ENCODE results near the gene UGP2. TPM values are rescaled to one million over a fixed set of nuclear protein-coding genes. Genes with fewer than 3 reads are reported as not detected.
A peak's percentile ranks its signal among the peaks of the same experiment; 100 is the strongest.

The UGP2 gene
- total and polyA plus RNA-seq, 2 of the 8 experiments (the other 6 are each of a cell fraction or from before 2014, with no cell fraction given), result 278 to 956 TPM

GRCh38 chr2:63880625-63881024 lies 38.9 kb downstream of the UGP2 start:
- no peak overlapping the region for H4K5ac ChIP-seq (ENCODE audit: insufficient read length, low read depth, low read length)
- H3K9ac ChIP-seq (replicated peaks in 1 of 4; ENCODE audit: extremely low read depth in 1 of 4, low read depth in 3 of 4, low read length in 3 of 4), result no peak overlapping the region
- peak overlapping the region in 1 of 2 experiments; percentile 30; a peak in 1 of 4 replicates for H3K4me2 ChIP-seq (ENCODE audit: insufficient read depth in 1 of 2, low read depth in 2 of 2, low read length in 2 of 2)
- H3K4me1 ChIP-seq (replicated peaks in 1 of 4; ENCODE audit: control insufficient read depth in 3 of 4, insufficient read depth in 4 of 4, low read length in 3 of 4), result peaks cover 0 to 12% (median 6%) of the 10 kb centered on the region in 4 experiments; a peak in 6 of 7 replicates
- no peak overlapping the region for H4K8ac ChIP-seq (ENCODE audit: extremely low read depth, insufficient read depth, low read length)
- CTCF ChIA-PET (ENCODE audit: partially characterized antibody), result interaction anchor here (0.9 to 1.1 kb wide), 2 partner anchors 19 to 182 kb away, joined by 3 to 4 read pairs; no protein-coding TSS in a partner anchor
- no peak overlapping the region for H3K4me3 ChIP-seq (ENCODE audit: extremely low read depth in 1 of 4, insufficient read depth in 2 of 4, low read depth in 3 of 4, low read length in 4 of 4)
- H3K27ac ChIP-seq (ENCODE audit: low read depth, low read length), result no peak overlapping the region
- H3K23ac ChIP-seq (ENCODE audit: insufficient read length), result no peak overlapping the region
- no peaks in the 10 kb centered on the region for H3K23me2 ChIP-seq (ENCODE audit: low read depth, low read length)
- H2BK12ac ChIP-seq (ENCODE audit: low read depth, low read length), result no peak overlapping the region
- no peak overlapping the region for H2BK5ac ChIP-seq (ENCODE audit: low read depth, low read length)
- H3K4ac ChIP-seq (replicated peaks; ENCODE audit: insufficient read length, low read depth, low read length), result no peak overlapping the region
- 0 out of 2 replicates have a peak overlapping the region, but pooled peaks have one; percentile 42 for H2AK5ac ChIP-seq (ENCODE audit: low read depth, low read length)
- H2BK20ac ChIP-seq (ENCODE audit: low read length), result no peak overlapping the region
- no peak overlapping the region for H2AFZ ChIP-seq (ENCODE audit: low read length)
- FAIRE-seq (peak; percentile 57), DNase-seq (ENCODE audit: low read depth in 1 of 2, low spot score in 2 of 2) (no peak)
- no peaks in the 10 kb centered on the region for H3K9me3 ChIP-seq (ENCODE audit: insufficient read depth in 2 of 2, low read depth in 1 of 2, low read length in 1 of 2)
- H3K79me1 ChIP-seq (ENCODE audit: low read depth, low read length), result peaks cover 2% of the 10 kb centered on the region; the same call in 1 of the 2 replicates
- POLR2A ChIA-PET (ENCODE audit: partially characterized antibody), result interaction anchor here (0.7 to 1.8 kb wide), 4 partner anchors 14 to 117 kb away, joined by 3 to 6 read pairs (median 4); partner anchors contain the start of gene UGP2
- no peak overlapping the region for H3K56ac ChIP-seq (replicated peaks; ENCODE audit: insufficient read length, low read depth, low read length)
- H2BK15ac ChIP-seq (ENCODE audit: low read length), result no peak overlapping the region
- H3K79me2 ChIP-seq (ENCODE audit: control insufficient read depth in 1 of 2, insufficient read depth in 2 of 2, low read length in 2 of 2), result peaks cover 0 to 79% of the 10 kb centered on the region in 2 experiments; a peak in 3 of 4 replicates
- H4K20me1 ChIP-seq (replicated peaks in 1 of 2; ENCODE audit: control insufficient read depth in 1 of 2, insufficient read depth in 2 of 2, low read length in 2 of 2), result peaks cover 16 to 21% of the 10 kb centered on the region in 2 experiments
- H3K36me3 ChIP-seq (ENCODE audit: control insufficient read depth in 2 of 4, insufficient read depth in 4 of 4, low read length in 3 of 4), result peaks cover 21 to 93% (median 60%) of the 10 kb centered on the region in 4 experiments
- 70% methylated on average over 4 of the region's 4 CpGs; no CpG with 5 or more reads in 1 of the 2 experiments for WGBS, 2 experiments (ENCODE audit: extremely low coverage in 1 of 2, insufficient coverage in 1 of 2, insufficient read length in 1 of 2, insufficient replicate concordance in 2 of 2, low coverage in 1 of 2, low lambda C conversion rate in 2 of 2, missing lambda C conversion rate in 1 of 2)
- H3K18ac ChIP-seq (ENCODE audit: extremely low read depth, low read length), result no peak overlapping the region
- H2BK120ac ChIP-seq (replicated peaks; ENCODE audit: low read depth, low read length), result no peak overlapping the region
- H3K27me3 ChIP-seq (replicated peaks in 1 of 4; ENCODE audit: control insufficient read depth in 3 of 4, extremely low read depth in 1 of 4, insufficient read depth in 3 of 4, low read length in 3 of 4), result no peaks in the 10 kb centered on the region
- H4K91ac ChIP-seq (replicated peaks; ENCODE audit: insufficient read length, low read length), result no peak overlapping the region
- H3K14ac ChIP-seq (ENCODE audit: insufficient read length), result no peak overlapping the region
- TF ChIP-seq ATF2 (IDR thresholded peaks at IDR 0.05; ENCODE audit: low read length) (0 out of 2 replicates have a peak, but pooled peaks have one; percentile 10), GABPA (IDR thresholded peaks at IDR 0.05; ENCODE audit: borderline replicate concordance, insufficient read depth, low read length) (no peak), SIN3A (conservative IDR thresholded peaks at IDR 0.05 in 1 of 2, IDR thresholded peaks at IDR 0.05 in 1 of 2; ENCODE audit: low read depth in 1 of 2, low read length in 2 of 2) (0 out of 4 replicates have a peak, but pooled peaks of 1 of the 2 experiments have one; percentile 18), JUND (IDR thresholded peaks at IDR 0.05; ENCODE audit: low read length) (no peak), CHD1 (IDR thresholded peaks at IDR 0.05; ENCODE audit: low read depth, low read length) (no peak), SP4 (IDR thresholded peaks at IDR 0.05; ENCODE audit: low read length) (no peak), POLR2A (IDR thresholded peaks at IDR 0.05; ENCODE audit: control extremely low read depth in 1 of 2, low read depth in 2 of 2, low read length in 2 of 2) (peak; percentile 38 to 40; a peak in 1 of 3 replicates), POLR2AphosphoS5 (IDR thresholded peaks at IDR 0.05; ENCODE audit: low read depth, low read length) (peak; percentile 91; the same call in 1 of the 2 replicates), EZH2 (IDR thresholded peaks at IDR 0.05; ENCODE audit: low read depth, low read length, severe bottlenecking) (no peak), TEAD4 (IDR thresholded peaks at IDR 0.05; ENCODE audit: low read depth, low read length) (no peak), EGR1 (IDR thresholded peaks at IDR 0.05; ENCODE audit: borderline replicate concordance, low read depth, low read length) (no peak), MAX (IDR thresholded peaks at IDR 0.05) (peak; percentile 35)

All from H1 (cell line).